HEK293T (cell line): ENCODE measurements around the gene ANTXRL.

Experiments used
- ARNT ChIP-seq: fragments of 450-650 bp; IDR thresholded peaks from 2 replicates; pipeline ENCODE4 v1.6.1; 2017; ENCODE audit warnings: mild to moderate bottlenecking
- BHLHE40 ChIP-seq: fragments of 450-650 bp; IDR thresholded peaks from 2 replicates; pipeline ENCODE4 v1.6.1; 2016; ENCODE audit warnings: mild to moderate bottlenecking, moderate library complexity, borderline replicate concordance
- ELF4 ChIP-seq: fragments of 450-650 bp; IDR thresholded peaks from 2 replicates; pipeline ENCODE4 v1.6.1; 2017; ENCODE audit warnings: antibody characterized with exemption
- FOXA1 ChIP-seq: fragments of 450-650 bp; IDR thresholded peaks from 2 replicates; pipeline ENCODE4 v1.6.1; 2016; ENCODE audit warnings: mild to moderate bottlenecking
- FOXK2 ChIP-seq: fragments of 450-650 bp; IDR thresholded peaks from 2 replicates; pipeline ENCODE4 v1.6.1; 2016; ENCODE audit warnings: mild to moderate bottlenecking
- FOXM1 ChIP-seq: fragments of 450-650 bp; IDR thresholded peaks from 2 replicates; pipeline ENCODE4 v1.6.1; 2017; ENCODE audit warnings: mild to moderate bottlenecking, borderline replicate concordance
- HDGF ChIP-seq: fragments of 450-650 bp; IDR thresholded peaks from 2 replicates; pipeline ENCODE4 v1.6.1; 2017; ENCODE audit warnings: antibody characterized with exemption, borderline replicate concordance
- L3MBTL2 ChIP-seq: fragments of 450-650 bp; conservative IDR thresholded peaks from 2 replicates; pipeline ENCODE4 v1.6.1; 2016; ENCODE audit warnings: mild to moderate bottlenecking
- LEF1 ChIP-seq: fragments of 450-650 bp; IDR thresholded peaks from 2 replicates; pipeline ENCODE4 v1.6.1; 2017; ENCODE audit warnings: mild to moderate bottlenecking, borderline replicate concordance
- NFRKB ChIP-seq: fragments of 450-650 bp; IDR thresholded peaks from 2 replicates; pipeline ENCODE4 v1.6.1; 2016; ENCODE audit warnings: mild to moderate bottlenecking, moderate library complexity
- SP1 ChIP-seq: fragments of 450-650 bp; IDR thresholded peaks from 2 replicates; pipeline ENCODE4 v1.6.1; 2017
- SUZ12 ChIP-seq: fragments of 450-650 bp; IDR thresholded peaks from 2 replicates; pipeline ENCODE4 v1.6.1; 2016; ENCODE audit warnings: mild to moderate bottlenecking
- TARDBP ChIP-seq: fragments of 450-650 bp; IDR thresholded peaks from 2 replicates; pipeline ENCODE4 v1.6.1; 2016
- TF ChIP-seq, protein P1 (sequence below): fragments of 450-650 bp; IDR thresholded peaks from 2 replicates; pipeline ENCODE4 v1.6.1; 2016

DNA sequence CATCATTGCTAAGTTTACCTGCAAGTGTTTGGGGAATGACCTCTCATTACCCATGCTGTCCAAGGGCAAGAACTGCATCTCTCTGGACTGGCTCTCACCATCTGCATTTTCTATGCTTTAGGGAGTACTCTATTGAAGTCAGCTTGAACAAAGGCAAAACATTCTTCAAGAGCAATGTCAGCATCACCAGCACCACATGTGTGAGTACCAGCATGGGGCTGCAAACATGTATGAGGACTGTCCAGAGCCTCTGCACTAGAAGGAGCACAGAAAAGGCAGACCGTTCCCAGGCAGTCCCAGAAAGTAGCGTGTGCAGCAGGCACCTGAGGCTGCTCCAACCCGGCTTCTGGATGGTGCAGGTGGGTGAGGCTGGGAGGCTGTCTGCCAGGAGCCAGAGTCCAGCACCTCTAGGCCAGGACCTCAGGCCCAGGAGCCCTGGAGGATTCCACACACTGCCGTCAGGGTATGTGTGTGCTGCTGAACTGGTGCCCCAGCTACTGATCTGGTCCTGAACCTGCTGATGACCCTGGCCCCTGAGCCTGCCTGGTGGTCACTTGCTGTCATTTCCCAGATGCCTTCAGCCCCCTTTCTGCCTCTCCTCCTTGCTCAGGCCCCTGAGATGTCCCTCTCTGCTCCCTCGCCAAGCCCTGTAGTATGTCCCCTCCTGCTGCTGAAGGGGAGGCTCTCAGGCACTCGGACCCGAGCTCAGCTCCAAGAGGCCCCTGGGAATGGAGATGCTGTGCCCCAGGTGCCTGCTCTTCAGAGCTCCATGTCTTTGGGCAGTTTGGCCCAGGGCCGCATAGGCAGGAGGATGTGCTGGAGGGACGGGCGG, 20.7 kb downstream of the ANTXRL start:
- no peak for TF ChIP-seq NFRKB
- no peak for TF ChIP-seq ELF4
- TF ChIP-seq FOXA1, result no peak
- no peak for TF ChIP-seq TARDBP
- TF ChIP-seq FOXK2, result no peak
- TF ChIP-seq BHLHE40, result no peak
- no peak for TF ChIP-seq FOXM1
- no peak for TF ChIP-seq ARNT
- no peak for TF ChIP-seq SP1
- TF ChIP-seq, protein P1, sequence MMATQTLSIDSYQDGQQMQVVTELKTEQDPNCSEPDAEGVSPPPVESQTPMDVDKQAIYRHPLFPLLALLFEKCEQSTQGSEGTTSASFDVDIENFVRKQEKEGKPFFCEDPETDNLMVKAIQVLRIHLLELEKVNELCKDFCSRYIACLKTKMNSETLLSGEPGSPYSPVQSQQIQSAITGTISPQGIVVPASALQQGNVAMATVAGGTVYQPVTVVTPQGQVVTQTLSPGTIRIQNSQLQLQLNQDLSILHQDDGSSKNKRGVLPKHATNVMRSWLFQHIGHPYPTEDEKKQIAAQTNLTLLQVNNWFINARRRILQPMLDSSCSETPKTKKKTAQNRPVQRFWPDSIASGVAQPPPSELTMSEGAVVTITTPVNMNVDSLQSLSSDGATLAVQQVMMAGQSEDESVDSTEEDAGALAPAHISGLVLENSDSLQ, result no peak
- no peak for TF ChIP-seq LEF1
- TF ChIP-seq L3MBTL2, result no peak
- TF ChIP-seq HDGF, result no peak
- no peak for TF ChIP-seq SUZ12
